ENCODE data around the gene KIAA0232.

The KIAA0232 gene

DNA sequence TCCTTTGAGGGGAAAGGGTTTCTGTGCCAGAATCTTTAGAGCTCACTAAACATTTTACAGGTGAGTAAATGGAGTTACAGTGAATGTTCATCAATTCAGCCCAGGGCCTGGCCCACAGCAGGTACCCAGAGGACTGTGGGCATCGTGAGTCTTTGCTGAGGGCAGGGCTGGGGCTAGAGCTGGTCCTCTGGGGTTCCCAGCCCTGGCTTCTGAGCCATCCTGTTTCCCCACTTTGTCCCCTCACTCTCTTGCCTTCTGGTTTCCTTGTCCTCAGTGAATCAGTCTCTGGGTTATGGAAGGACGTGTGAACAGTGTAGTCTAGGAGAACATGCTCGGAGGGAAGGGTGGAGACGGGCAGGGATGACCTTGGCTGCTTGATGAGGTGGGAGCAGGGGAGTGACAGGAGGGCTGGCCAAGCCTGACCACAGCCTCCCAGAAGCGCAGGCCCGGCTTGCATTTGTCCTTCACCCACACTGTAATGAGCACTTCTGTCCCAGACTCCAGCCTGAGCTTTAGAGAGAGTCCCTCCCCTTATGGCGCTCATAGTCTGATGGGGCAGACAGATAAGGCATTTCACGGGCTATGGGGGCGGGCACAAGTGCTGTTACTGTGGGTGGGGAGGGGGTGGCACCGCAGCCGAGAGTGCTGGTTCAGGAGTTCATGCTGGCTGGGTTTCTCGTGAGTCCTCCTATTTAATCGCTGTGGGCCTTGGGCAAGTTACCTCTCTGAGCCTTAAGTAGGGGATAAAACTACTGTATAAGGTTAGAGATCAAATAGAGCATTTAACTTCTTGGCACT, 144.4 kb downstream of the KIAA0232 start:
- DNase-seq = no peak

DNA sequence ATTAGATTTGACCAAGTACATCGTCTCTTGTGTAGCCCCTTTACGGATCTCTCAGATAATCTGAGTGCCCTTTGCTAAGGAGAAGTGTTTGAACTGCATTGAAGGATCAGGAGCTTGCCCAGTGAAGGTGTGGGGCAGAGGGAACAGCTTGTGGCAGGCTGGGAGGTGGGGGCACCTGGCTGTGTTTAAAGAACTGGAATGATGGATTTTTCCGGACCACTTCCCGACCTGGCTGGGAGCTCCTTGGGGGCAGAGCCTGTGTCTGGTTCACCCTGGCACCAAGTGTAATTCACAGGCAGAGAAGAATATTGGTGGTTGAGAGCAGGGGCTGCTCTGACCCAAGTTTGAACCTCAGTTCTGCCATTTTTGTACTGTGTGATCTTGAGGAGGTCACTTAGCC, 145.6 kb downstream of the KIAA0232 start:
- DNase-seq = no peak

- no peak for DNase-seq
Measured at GRCh38 chr4:6929339-6929811, 146.8 kb downstream of the KIAA0232 start.

- DNase-seq = no peak
Measured at GRCh38 chr4:6929812-6930464, 147.4 kb downstream of the KIAA0232 start.

- DNase-seq = no peak
Measured at GRCh38 chr4:6932475-6932874, 149.9 kb downstream of the KIAA0232 start.

DNA sequence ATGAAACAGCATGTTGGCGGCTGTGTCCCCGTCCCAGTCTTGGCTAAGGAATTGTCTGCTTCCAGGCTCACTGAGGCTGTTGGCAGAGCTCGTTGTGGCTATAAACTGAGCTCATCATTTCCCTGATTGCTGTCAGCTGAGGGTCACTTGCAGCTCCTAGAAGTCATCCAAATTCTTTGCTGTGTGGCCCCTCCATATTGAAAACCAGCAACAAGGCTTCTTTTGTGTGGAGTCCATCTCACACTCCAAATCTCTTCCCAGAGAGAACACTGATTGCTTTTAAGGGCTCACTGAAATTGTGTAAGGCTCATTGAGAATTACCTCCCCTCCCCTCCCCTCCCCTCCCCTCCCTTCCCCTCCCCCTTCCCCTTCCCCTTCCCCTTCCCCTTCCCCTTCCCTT, 150.4 kb downstream of the KIAA0232 start:
- no peak for DNase-seq
